HG02623 (cell line): ENCODE data around the gene IFITM1.
"Not testable (repeated sequence)": the region's sequence is repeated elsewhere in the genome, so short reads cannot be mapped to it uniquely, and the experiment has no call there.

ENCODE experiments used
- ATAC-seq: cut with Tn5 transposase; IDR thresholded peaks from one replicate; pipeline ENCODE4 v1.9.1; 2021; ENCODE audit warnings: moderate library complexity; ENCODE audit not compliant: unreplicated experiment

Gene IFITM1

GRCh38 chr11:325796-326591, 12.2 kb downstream of the IFITM1 start:
- no peak for ATAC-seq

- ATAC-seq, result no peak
Observed at GRCh38 chr11:326592-326841, 12.7 kb downstream of the IFITM1 start.

- peak; percentile 49 for ATAC-seq
Observed at GRCh38 chr11:326842-327580, 13.2 kb downstream of the IFITM1 start.

GRCh38 chr11:327581-327923, 13.7 kb downstream of the IFITM1 start:
- no peak for ATAC-seq

- no peak for ATAC-seq
Observed at GRCh38 chr11:328012-328411, 14.2 kb downstream of the IFITM1 start.

- not testable (repeated sequence) for ATAC-seq
Observed at GRCh38 chr11:328516-329100, 14.8 kb downstream of the IFITM1 start.

- no peak for ATAC-seq
Observed at GRCh38 chr11:329886-330253, 16.0 kb downstream of the IFITM1 start.

- no peak for ATAC-seq
Observed at GRCh38 chr11:330307-330693, 16.5 kb downstream of the IFITM1 start.

GRCh38 chr11:330694-331357, 17.0 kb downstream of the IFITM1 start:
- ATAC-seq, result no peak

GRCh38 chr11:331358-332060, 17.7 kb downstream of the IFITM1 start:
- ATAC-seq, result no peak

GRCh38 chr11:332651-333480, 19.0 kb downstream of the IFITM1 start:
- ATAC-seq, result no peak

- not testable (repeated sequence) for ATAC-seq
Observed at GRCh38 chr11:333616-334263, 19.9 kb downstream of the IFITM1 start.

- no peak for ATAC-seq
Observed at GRCh38 chr11:334264-334994, 20.6 kb downstream of the IFITM1 start.

GRCh38 chr11:335779-336658, 22.2 kb downstream of the IFITM1 start:
- ATAC-seq, result no peak

- ATAC-seq, result no peak
Observed at GRCh38 chr11:336659-337198, 22.9 kb downstream of the IFITM1 start.

- ATAC-seq, result no peak
Observed at GRCh38 chr11:337711-338110, 23.9 kb downstream of the IFITM1 start.

GRCh38 chr11:339963-340362, 26.1 kb downstream of the IFITM1 start:
- ATAC-seq, result no peak
